ENCODE results near the gene MGAT3. TPM values are rescaled to one million over a fixed set of nuclear protein-coding genes. Genes with fewer than 3 reads are reported as not detected.
A peak's percentile ranks its signal among the peaks of the same experiment; 100 is the strongest.

The MGAT3 gene
- total and polyA plus RNA-seq, 2 of the 13 experiments (the other 11 are each of a cell fraction or from before 2014, with no cell fraction given): 0.11 to 0.15 TPM

DNA sequence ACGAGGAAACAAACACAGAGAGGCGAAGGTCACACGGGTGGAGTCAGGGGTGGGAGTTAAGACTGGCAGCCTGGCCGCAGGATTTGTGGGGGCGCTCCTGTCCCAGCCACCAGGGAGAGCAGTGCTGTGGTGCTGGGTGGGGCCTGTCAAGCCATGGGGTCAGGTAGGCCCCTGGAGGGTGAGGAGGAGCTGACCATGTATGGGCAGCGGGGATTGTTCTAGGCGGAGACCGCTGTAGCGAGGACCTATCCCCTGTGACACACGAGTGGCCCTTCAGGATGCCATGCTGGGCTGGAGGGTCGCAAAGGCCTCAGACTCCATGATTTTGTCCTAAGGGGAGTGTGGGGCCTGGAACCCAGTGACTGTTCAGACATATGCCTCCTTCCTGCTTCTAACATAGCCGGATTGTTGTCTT is 77.3 kb downstream of the MGAT3 start (continued):
- TF ChIP-seq, protein P1, sequence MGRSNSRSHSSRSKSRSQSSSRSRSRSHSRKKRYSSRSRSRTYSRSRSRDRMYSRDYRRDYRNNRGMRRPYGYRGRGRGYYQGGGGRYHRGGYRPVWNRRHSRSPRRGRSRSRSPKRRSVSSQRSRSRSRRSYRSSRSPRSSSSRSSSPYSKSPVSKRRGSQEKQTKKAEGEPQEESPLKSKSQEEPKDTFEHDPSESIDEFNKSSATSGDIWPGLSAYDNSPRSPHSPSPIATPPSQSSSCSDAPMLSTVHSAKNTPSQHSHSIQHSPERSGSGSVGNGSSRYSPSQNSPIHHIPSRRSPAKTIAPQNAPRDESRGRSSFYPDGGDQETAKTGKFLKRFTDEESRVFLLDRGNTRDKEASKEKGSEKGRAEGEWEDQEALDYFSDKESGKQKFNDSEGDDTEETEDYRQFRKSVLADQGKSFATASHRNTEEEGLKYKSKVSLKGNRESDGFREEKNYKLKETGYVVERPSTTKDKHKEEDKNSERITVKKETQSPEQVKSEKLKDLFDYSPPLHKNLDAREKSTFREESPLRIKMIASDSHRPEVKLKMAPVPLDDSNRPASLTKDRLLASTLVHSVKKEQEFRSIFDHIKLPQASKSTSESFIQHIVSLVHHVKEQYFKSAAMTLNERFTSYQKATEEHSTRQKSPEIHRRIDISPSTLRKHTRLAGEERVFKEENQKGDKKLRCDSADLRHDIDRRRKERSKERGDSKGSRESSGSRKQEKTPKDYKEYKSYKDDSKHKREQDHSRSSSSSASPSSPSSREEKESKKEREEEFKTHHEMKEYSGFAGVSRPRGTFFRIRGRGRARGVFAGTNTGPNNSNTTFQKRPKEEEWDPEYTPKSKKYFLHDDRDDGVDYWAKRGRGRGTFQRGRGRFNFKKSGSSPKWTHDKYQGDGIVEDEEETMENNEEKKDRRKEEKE (IDR thresholded peaks at IDR 0.05): no peak
- TF ChIP-seq ZNF225 (CRISPR knock-in tag; IDR thresholded peaks at IDR 0.05): no peak; the same call in 1 of the 2 replicates
- no peak for TF ChIP-seq ZNF484 (CRISPR knock-in tag; IDR thresholded peaks at IDR 0.05; ENCODE audit: borderline replicate concordance, low read depth)
- TF ChIP-seq HES4 (CRISPR knock-in tag; IDR thresholded peaks at IDR 0.05; ENCODE audit: borderline replicate concordance): no peak
- TF ChIP-seq NCOR1 (IDR thresholded peaks at IDR 0.05; ENCODE audit: borderline replicate concordance, low read length): no peak
- TF ChIP-seq TAF15 (IDR thresholded peaks at IDR 0.05; ENCODE audit: low read depth, low read length, poor library complexity, severe bottlenecking): no peak
- no peak for TF ChIP-seq ZNF816 (CRISPR knock-in tag; IDR thresholded peaks at IDR 0.05; ENCODE audit: borderline replicate concordance)
- no peak for TF ChIP-seq ZNF83 (CRISPR knock-in tag; IDR thresholded peaks at IDR 0.05; ENCODE audit: borderline replicate concordance)
- no peak for TF ChIP-seq ZNF891 (CRISPR knock-in tag; IDR thresholded peaks at IDR 0.05)
- TF ChIP-seq ZNF430 (CRISPR knock-in tag; IDR thresholded peaks at IDR 0.05): no peak
- no peak for TF ChIP-seq MATR3 (CRISPR knock-in tag; IDR thresholded peaks at IDR 0.05)
- TF ChIP-seq, protein P2, sequence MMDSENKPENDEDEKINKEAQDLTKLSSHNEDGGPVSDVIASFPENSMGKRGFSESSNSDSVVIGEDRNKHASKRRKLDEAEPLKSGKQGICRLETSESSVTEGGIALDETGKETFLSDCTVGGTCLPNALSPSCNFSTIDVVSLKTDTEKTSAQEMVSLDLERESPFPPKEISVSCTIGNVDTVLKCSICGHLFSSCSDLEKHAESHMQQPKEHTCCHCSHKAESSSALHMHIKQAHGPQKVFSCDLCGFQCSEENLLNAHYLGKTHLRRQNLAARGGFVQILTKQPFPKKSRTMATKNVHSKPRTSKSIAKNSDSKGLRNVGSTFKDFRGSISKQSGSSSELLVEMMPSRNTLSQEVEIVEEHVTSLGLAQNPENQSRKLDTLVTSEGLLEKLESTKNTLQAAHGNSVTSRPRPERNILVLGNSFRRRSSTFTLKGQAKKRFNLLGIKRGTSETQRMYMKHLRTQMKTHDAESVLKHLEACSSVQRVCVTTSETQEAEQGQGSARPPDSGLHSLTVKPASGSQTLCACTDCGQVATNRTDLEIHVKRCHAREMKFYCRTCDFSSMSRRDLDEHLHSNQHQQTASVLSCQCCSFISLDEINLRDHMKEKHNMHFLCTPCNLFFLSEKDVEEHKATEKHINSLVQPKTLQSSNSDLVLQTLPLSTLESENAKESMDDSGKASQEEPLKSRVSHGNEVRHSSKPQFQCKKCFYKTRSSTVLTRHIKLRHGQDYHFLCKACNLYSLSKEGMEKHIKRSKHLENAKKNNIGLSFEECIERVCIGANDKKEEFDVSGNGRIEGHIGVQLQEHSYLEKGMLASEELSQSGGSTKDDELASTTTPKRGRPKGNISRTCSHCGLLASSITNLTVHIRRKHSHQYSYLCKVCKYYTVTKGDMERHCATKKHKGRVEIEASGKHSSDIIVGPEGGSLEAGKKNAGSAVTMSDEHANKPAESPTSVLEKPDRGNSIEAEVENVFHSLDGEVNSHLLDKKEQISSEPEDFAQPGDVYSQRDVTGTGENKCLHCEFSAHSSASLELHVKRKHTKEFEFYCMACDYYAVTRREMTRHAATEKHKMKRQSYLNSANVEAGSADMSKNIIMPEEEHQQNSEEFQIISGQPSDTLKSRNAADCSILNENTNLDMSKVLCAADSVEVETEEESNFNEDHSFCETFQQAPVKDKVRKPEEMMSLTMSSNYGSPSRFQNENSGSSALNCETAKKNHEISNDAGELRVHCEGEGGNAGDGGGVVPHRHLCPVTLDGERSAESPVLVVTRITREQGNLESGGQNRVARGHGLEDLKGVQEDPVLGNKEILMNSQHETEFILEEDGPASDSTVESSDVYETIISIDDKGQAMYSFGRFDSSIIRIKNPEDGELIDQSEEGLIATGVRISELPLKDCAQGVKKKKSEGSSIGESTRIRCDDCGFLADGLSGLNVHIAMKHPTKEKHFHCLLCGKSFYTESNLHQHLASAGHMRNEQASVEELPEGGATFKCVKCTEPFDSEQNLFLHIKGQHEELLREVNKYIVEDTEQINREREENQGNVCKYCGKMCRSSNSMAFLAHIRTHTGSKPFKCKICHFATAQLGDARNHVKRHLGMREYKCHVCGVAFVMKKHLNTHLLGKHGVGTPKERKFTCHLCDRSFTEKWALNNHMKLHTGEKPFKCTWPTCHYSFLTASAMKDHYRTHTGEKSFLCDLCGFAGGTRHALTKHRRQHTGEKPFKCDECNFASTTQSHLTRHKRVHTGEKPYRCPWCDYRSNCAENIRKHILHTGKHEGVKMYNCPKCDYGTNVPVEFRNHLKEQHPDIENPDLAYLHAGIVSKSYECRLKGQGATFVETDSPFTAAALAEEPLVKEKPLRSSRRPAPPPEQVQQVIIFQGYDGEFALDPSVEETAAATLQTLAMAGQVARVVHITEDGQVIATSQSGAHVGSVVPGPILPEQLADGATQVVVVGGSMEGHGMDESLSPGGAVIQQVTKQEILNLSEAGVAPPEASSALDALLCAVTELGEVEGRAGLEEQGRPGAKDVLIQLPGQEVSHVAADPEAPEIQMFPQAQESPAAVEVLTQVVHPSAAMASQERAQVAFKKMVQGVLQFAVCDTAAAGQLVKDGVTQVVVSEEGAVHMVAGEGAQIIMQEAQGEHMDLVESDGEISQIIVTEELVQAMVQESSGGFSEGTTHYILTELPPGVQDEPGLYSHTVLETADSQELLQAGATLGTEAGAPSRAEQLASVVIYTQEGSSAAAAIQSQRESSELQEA (CRISPR knock-in tag; IDR thresholded peaks at IDR 0.05; ENCODE audit: not compliant biosample characterization): no peak
- TF ChIP-seq PLRG1 (conservative IDR thresholded peaks at IDR 0.05): no peak
- 0 out of 2 replicates have a peak, but pooled peaks have one; percentile 19 for TF ChIP-seq ZMYM3 (CRISPR knock-in tag; IDR thresholded peaks at IDR 0.05)
- TF ChIP-seq, protein P3, sequence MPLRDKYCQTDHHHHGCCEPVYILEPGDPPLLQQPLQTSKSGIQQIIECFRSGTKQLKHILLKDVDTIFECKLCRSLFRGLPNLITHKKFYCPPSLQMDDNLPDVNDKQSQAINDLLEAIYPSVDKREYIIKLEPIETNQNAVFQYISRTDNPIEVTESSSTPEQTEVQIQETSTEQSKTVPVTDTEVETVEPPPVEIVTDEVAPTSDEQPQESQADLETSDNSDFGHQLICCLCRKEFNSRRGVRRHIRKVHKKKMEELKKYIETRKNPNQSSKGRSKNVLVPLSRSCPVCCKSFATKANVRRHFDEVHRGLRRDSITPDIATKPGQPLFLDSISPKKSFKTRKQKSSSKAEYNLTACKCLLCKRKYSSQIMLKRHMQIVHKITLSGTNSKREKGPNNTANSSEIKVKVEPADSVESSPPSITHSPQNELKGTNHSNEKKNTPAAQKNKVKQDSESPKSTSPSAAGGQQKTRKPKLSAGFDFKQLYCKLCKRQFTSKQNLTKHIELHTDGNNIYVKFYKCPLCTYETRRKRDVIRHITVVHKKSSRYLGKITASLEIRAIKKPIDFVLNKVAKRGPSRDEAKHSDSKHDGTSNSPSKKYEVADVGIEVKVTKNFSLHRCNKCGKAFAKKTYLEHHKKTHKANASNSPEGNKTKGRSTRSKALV (CRISPR knock-in tag; IDR thresholded peaks at IDR 0.05): no peak
- no peak for TF ChIP-seq GATA4 (IDR thresholded peaks at IDR 0.05; ENCODE audit: borderline replicate concordance, low read depth)
- 0 out of 2 replicates have a peak, but pooled peaks have one; percentile 59 for TF ChIP-seq RFXAP (CRISPR knock-in tag; IDR thresholded peaks at IDR 0.05; ENCODE audit: borderline replicate concordance)
